ENCODE results near the gene GRK5.

The GRK5 gene

GRCh38 chr10:119367841-119368549, 160.6 kb downstream of the GRK5 start:
- no peak for DNase-seq

- no peak for DNase-seq
Observed at GRCh38 chr10:119368581-119368980, 161.2 kb downstream of the GRK5 start.

GRCh38 chr10:119368991-119369869, 161.9 kb downstream of the GRK5 start:
- DNase-seq, result no peak

GRCh38 chr10:119370111-119370741, 162.9 kb downstream of the GRK5 start:
- no peak for DNase-seq

GRCh38 chr10:119370972-119371703, 163.8 kb downstream of the GRK5 start:
- no peak for DNase-seq

- DNase-seq, result no peak
Observed at GRCh38 chr10:119371704-119372663, 164.6 kb downstream of the GRK5 start.

- no peak for DNase-seq
Observed at GRCh38 chr10:119373294-119374102, 166.1 kb downstream of the GRK5 start.

GRCh38 chr10:119374236-119374635, 166.9 kb downstream of the GRK5 start:
- no peak for DNase-seq

- no peak for DNase-seq
Observed at GRCh38 chr10:119375574-119376272, 168.4 kb downstream of the GRK5 start.

- no peak for DNase-seq
Observed at GRCh38 chr10:119377451-119377957, 170.1 kb downstream of the GRK5 start.

GRCh38 chr10:119377958-119378736, 170.8 kb downstream of the GRK5 start:
- no peak for DNase-seq

- DNase-seq, result no peak
Observed at GRCh38 chr10:119378737-119379067, 171.3 kb downstream of the GRK5 start.

GRCh38 chr10:119379466-119380071, 172.2 kb downstream of the GRK5 start:
- no peak for DNase-seq

- DNase-seq, result no peak
Observed at GRCh38 chr10:119383174-119383856, 175.9 kb downstream of the GRK5 start.

GRCh38 chr10:119384127-119384526, 176.8 kb downstream of the GRK5 start:
- no peak for DNase-seq

GRCh38 chr10:119386666-119387065, 179.3 kb downstream of the GRK5 start:
- DNase-seq, result no peak

- DNase-seq, result no peak
Observed at GRCh38 chr10:119388849-119389345, 181.5 kb downstream of the GRK5 start.

All from stimulated activated CD4-positive, alpha-beta T cell treated with anti-CD3 and anti-CD28 coated beads, Interleukin-4, amount 100 ng/mL, for 4 hours (primary cell).